GM13977 (cell line): ENCODE results near the gene MTUS2.
"Not testable (repeated sequence)": the region's sequence is repeated elsewhere in the genome, so short reads cannot be mapped to it uniquely, and the experiment has no call there.

Experiments used
- DNase-seq: peaks from one replicate; pipeline ENCODE4 v3.0.0; 2012; ENCODE audit warnings: low spot score
- CTCF ChIP-seq: IDR thresholded peaks from 2 replicates; pipeline ENCODE4 v1.5.1; 2012; ENCODE audit warnings: mild to moderate bottlenecking, control low read depth; ENCODE audit not compliant: insufficient read depth; ENCODE audit errors: extremely low read depth, missing control alignments
- in situ Hi-C: fragments of 300-500 bp; cut with MboI; formaldehyde crosslinking; loops from one replicate; pipeline ENCODE4 v1.12.0; 2022; ENCODE audit warnings: low sequenced_read_pairs, low pct_unique_long_range_greater_than_20kb, mixed read lengths, inconsistent platforms; ENCODE audit not compliant: unreplicated experiment

Gene MTUS2

GRCh38 chr13:29204651-29205050, 384.5 kb downstream of the MTUS2 start:
- in situ Hi-C loops, result no loop called here
- TF ChIP-seq CTCF, result no peak
- no peak for DNase-seq

GRCh38 chr13:29210676-29211075, 390.5 kb downstream of the MTUS2 start:
- in situ Hi-C loops, result no loop called here

GRCh38 chr13:29211162-29211561, 391.0 kb downstream of the MTUS2 start:
- DNase-seq, in situ Hi-C loops: not testable (repeated sequence)

More at GRCh38 chr13:29210676-29211075, 390.5 kb downstream of the MTUS2 start:
- TF ChIP-seq CTCF, result no peak
- no peak for DNase-seq

- no peak for TF ChIP-seq CTCF
- DNase-seq, result no peak
- in situ Hi-C loops, result no loop called here
Observed at GRCh38 chr13:29222458-29222857, 402.3 kb downstream of the MTUS2 start.

GRCh38 chr13:29224206-29224605, 404.1 kb downstream of the MTUS2 start:
- in situ Hi-C loops, result no loop called here
- TF ChIP-seq CTCF, result no peak
- no peak for DNase-seq

GRCh38 chr13:29227576-29227975, 407.4 kb downstream of the MTUS2 start:
- no peak for TF ChIP-seq CTCF
- DNase-seq, result no peak
- in situ Hi-C loops, result no loop called here

GRCh38 chr13:29230299-29230845, 410.2 kb downstream of the MTUS2 start:
- in situ Hi-C loops, result no loop called here
- TF ChIP-seq CTCF, result no peak
- no peak for DNase-seq
